HEK293T (cell line): ENCODE measurements around the gene ARHGAP45.

Experiments
- ELF4 ChIP-seq: fragments of 450-650 bp; IDR thresholded peaks from 2 replicates; pipeline ENCODE4 v1.6.1; 2017; ENCODE audit warnings: antibody characterized with exemption
- FOXM1 ChIP-seq: fragments of 450-650 bp; IDR thresholded peaks from 2 replicates; pipeline ENCODE4 v1.6.1; 2017; ENCODE audit warnings: mild to moderate bottlenecking, borderline replicate concordance
- HDGF ChIP-seq: fragments of 450-650 bp; IDR thresholded peaks from 2 replicates; pipeline ENCODE4 v1.6.1; 2017; ENCODE audit warnings: antibody characterized with exemption, borderline replicate concordance
- SUZ12 ChIP-seq: fragments of 450-650 bp; IDR thresholded peaks from 2 replicates; pipeline ENCODE4 v1.6.1; 2016; ENCODE audit warnings: mild to moderate bottlenecking
- ZNF384 ChIP-seq: fragments of 450-650 bp; IDR thresholded peaks from 2 replicates; pipeline ENCODE4 v1.6.1; 2016

- TF ChIP-seq ZNF384, result no peak
- no peak for TF ChIP-seq HDGF
- no peak for TF ChIP-seq FOXM1
- no peak for TF ChIP-seq SUZ12
- TF ChIP-seq ELF4, result no peak
Observed at GRCh38 chr19:1060689-1061088, 6.3 kb upstream of the ARHGAP45 start.
